ENCODE measurements around the gene SFI1.
"Not testable (repeated sequence)": the region's sequence is repeated elsewhere in the genome, so short reads cannot be mapped to it uniquely, and the experiment has no call there.

Gene SFI1

DNA sequence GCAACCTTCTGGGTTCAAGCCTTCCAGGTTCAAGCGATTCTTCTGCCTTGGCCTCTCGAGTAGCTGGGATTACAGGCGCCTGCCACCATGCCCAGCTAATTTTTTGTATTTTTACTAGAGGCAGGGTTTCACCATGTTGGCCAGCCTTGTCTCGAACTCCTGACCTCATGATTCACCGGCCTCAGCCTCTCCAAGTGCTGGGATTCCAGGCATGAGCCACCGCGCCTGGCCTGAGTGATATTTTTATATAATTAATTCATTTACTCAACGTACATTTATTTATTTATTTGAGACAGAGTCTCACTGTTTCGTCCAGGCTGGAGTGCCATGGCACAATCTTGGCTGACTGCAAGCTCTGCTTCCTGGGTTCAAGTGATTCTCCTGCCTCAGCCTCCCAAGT is 62.2 kb downstream of the SFI1 start:
- not testable (repeated sequence) for DNase-seq

GRCh38 chr22:31561238-31561887 is 65.0 kb downstream of the SFI1 start:
- peak; percentile 59 for DNase-seq

DNA sequence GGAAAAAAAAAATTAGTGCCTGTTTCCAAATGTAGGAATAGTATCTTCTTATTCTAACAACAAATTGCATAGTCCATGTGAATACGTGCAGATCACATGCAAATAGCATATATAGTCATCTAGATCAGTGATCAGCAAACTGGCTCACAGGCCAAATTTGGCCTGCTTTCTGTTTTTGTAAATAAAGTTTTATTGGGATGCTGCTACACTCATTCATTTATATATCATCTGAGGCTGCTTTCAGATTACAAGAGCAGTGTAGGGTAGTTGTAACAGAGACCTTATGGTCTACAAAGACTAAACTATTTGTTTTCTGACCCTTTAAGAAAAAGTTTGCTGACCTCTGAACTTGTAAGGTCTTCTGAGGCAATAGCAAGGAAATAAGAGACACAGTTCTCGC is 65.6 kb downstream of the SFI1 start:
- no peak for DNase-seq

GRCh38 chr22:31566484-31566883 is 70.1 kb downstream of the SFI1 start:
- DNase-seq: no peak

DNA sequence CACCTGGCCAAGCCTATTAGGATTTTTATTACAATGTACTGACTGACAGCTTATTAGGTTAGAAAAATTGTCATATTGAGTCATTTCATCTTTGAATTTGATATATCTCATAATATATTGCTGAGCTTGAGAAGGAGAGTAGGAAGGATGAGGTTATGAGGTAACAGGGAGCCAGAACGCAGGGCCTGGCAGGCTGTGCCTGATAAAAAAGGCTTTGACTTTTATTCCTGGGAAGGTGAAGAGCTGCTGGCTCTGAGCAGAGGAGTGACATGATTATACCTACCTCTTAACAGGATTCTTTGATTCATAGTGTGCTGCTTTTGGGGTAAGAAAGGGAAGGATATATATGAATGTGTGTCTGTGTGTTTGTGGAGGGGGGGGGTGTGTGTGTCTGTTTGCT is 70.9 kb downstream of the SFI1 start:
- no peak for DNase-seq

DNA sequence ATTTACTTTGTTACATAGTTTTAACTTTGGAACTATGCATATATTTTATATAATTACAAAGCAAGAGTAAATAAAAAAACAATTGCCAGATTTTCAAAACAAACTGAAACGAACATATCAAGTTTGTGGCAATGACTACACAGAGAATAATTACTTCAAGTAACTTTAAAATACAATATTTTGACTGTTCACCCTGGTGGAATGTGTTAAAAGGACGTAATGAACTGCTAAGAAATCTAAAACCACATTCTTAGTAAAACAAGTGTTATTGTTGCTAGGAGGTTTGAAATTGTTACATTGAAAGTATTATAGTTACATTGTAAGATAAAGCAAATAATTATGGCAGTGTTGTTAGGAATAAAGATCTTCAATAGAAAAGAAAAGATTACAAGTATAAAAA is 71.4 kb downstream of the SFI1 start:
- DNase-seq: no peak

DNA sequence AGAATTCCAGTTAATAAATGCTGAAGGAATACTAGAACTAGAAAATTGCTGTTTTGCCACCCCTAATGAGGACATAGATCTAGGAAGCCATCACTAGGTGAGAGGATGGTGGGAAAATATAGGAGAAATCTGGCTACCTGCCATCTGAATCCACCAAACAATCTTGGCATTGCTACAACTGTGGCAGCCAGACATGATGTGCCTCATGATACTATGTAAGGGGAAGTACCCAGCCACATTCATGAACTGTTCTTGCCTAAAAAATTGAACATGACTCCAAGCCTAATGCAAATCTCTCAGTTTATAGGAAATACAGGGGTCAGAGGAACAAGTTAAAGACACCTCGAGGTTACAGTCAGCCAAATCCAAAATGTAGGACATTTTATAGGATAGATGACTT is 72.8 kb downstream of the SFI1 start:
- DNase-seq: no peak

DNA sequence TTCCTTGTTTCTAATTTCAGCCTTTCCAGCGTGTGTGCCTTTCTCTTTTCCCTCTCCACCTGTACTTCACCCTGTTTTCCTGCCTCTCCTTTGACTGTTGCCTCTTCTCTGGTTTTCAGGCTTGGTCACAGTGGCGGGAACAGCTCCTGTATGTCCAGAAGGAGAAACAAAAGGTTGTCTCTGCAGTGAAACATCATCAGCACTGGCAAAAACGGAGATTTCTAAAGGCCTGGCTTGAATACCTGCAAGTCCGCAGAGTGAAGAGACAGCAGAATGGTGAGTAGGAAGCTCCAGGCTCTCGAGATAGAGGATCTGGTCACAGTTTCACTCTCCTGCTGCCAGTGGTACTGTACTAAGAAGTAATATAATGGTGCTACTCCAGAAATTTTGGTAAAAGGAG is 76.6 kb downstream of the SFI1 start:
- DNase-seq: no peak

GRCh38 chr22:31574055-31574670 is 77.8 kb downstream of the SFI1 start:
- DNase-seq: no peak

DNA sequence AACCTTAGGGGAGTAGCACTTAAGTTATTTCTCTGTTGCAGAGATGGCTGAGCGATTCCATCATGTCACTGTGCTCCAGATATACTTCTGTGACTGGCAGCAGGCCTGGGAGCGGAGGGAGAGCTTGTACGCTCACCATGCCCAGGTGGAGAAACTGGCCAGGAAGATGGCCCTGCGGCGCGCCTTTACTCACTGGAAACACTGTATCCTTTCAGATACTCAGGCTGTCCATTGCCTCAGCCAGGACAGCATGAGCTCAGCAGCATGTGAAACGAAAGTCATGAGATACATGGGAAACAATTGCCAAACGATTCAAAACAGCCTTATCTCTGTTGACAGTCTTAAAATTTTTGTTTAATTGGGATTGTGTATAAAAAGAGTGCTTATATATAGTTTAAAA is 78.9 kb downstream of the SFI1 start:
- DNase-seq: no peak

GRCh38 chr22:31577711-31578110 is 81.4 kb downstream of the SFI1 start:
- DNase-seq: no peak

DNA sequence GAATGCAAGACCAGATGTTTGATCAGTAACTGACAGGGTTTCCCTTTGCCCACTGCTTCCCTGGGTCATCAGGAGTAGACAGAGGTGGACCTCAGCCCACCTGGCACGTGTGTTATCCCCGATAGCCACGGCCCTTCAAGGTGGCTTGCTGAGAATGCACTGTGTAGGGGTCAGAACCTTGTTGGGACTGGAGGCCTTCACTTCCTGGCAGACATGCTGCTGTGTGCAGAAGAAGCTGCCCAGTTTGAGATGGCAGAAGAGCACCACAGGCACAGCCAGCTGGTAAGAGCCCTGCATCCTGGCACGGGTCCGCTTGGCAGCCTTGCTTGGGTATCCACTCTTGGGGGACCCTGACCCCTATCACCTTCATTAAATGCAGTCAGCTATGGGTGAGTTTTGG is 81.8 kb downstream of the SFI1 start:
- DNase-seq: no peak

DNA sequence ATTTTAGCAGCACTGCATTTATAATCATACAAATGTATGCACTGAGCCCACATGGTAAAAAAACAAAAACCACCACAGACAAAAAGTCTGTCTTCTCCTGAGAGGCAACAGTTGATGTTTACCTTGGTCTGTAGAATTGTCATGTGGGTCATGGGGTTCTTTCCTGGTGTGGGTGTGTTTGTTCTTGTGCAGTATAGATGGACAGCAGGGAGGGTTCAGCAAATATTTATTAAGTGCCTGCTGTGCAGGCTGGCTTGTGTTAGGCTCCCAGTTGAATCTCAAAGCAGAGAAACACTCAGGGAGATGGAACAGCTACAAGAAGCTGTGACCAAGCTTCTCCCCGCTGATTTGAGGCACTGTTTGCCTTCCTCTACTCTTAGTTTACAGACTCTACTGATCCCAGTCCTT is 83.5 kb downstream of the SFI1 start:
- no peak for DNase-seq

DNA sequence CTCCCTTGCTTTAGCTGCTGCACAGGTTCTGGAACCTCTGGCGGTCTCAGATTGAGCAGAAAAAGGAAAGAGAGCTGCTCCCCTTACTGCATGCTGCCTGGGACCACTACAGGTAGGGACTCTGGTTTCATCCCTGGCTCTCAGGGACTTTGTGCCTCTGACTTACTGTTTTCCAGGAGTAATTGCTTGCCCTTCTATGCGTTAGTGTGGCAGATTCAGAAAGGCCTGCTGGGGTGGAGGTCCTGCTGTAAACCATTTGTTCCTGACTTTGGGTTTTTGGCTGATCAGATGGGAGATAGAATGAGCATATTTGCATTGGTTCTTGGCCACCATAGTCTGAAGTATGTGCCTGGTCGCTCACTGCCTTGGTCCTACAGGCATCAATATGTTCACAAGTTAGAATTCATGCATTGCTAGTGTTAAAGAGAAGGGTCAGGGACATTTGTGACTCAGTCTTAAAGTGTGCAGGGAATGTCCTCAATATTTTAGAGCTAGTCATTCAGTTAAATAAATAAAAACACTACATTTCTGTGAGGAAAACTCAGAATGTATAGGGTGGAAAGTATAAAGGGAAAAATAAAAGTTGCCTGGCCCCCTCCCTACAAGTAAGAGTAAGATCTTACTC is 87.6 kb downstream of the SFI1 start:
- no peak for DNase-seq

GRCh38 chr22:31584804-31585160 is 88.4 kb downstream of the SFI1 start:
- DNase-seq: no peak

DNA sequence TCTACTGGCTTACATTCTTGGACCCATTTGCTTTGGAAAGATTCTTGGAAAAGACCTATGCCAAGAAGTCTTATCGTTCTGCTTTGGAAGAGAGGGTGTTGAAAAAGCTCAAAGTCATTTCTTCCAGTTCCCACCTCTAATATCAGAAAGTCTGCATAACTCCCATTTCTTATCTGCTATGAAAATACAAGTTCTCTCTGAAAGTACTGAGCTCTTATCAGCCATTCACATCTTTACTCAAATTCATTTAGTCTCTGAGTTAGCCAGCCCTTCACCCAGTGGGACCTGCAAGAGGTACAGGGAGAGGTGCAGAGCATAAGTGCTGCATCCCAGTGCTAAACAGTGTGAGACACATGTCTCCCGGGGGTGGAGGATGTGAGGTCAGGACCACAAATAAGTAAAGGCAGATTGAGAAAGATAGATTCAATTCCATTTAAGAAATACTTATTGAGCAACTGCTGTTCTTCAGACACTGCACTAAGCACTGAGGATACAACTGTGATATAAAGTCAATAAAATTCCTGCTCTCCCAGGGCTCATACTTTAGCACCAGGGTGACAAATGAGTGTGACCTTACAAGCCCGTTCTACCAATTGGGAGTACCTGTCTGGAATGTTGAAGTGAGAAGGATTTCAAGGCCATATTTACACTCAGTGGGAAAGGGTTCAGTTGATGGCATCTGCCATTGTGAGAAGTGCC is 89.0 kb downstream of the SFI1 start:
- no peak for DNase-seq

GRCh38 chr22:31586137-31586920 is 90.0 kb downstream of the SFI1 start:
- DNase-seq: no peak

- DNase-seq: no peak
These were observed 92.8 kb downstream of the SFI1 start for GRCh38 chr22:31588970-31589675.

GRCh38 chr22:31590161-31590560 is 93.8 kb downstream of the SFI1 start:
- DNase-seq: not testable (repeated sequence)

DNA sequence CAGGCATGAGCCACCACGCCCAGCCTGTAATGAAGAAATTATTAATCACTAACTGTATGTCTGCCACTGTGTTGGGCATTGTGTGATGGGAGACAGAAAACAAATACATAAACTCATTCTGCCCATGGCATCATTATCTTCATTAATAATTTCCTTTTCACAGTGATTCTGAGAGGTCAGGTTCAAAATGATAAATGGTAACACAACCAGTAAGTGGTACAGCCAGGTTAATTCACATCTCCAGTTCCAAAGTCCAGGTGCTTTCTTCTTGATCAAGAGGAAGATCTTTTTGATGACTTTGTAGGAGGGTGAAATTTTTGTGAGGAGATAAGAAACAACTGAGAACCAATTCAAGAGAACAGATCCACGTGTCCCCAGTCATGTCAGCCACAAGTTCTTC is 98.9 kb downstream of the SFI1 start:
- DNase-seq: no peak

DNA sequence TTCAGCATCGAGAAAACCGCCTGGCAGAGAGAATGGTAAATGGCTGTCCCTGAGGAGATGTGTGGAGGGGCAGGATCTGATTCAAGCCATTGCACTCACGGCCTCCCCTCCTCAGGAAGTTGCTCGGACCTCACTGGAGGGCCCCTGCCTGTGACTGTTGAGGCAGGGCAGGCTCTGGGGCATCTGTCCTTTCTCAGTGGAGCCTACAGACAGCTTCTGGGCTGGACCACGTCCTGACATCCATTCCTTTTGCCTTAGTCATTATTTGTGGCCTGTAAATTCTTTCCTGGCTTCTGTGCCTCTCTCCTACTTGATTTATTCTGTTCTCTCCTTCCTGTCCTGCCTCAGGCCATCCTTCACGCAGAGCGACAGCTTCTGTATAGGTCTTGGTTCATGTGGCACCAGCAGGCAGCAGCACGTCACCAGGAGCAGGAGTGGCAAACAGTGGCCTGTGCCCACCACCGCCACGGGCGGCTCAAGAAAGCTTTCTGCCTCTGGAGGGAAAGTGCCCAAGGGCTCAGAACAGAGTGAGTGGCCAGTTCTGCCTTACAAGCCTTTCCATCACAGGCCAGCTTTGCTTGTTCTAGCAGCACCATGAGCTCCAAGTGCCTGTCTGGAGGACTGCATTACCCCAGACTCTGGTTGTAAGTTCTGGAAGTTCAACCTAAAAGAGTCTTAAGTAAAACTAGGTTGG is 106.1 kb downstream of the SFI1 start:
- no peak for DNase-seq

DNA sequence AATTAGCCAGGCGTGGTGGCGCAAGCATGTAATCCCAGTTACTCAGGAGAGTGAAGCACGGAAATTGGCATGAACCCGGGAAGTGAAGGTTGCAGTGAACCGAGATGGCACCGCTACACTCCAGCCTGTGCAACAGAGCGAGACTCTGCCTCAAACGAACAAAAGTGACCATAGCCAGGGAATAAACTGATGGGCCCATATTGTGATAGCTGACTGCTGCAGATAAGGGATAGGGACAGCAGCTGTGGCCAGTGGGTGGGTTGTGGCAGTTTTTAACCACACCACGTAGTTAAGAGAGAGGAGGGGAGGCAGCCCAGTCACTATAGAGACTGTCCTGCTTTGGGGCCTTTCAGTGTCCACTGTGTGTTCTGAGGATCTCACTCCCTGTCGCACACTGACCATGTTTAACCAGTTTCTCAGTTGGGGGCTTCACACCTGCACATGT is 106.8 kb downstream of the SFI1 start:
- DNase-seq: no peak

Data from NCI-H2171 (cell line).